ENCODE measurements around the gene OR51B6.
"Not testable (repeated sequence)": the region's sequence is repeated elsewhere in the genome, so short reads cannot be mapped to it uniquely, and the experiment has no call there.

The OR51B6 gene, protein sequence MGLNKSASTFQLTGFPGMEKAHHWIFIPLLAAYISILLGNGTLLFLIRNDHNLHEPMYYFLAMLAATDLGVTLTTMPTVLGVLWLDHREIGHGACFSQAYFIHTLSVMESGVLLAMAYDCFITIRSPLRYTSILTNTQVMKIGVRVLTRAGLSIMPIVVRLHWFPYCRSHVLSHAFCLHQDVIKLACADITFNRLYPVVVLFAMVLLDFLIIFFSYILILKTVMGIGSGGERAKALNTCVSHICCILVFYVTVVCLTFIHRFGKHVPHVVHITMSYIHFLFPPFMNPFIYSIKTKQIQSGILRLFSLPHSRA

DNA sequence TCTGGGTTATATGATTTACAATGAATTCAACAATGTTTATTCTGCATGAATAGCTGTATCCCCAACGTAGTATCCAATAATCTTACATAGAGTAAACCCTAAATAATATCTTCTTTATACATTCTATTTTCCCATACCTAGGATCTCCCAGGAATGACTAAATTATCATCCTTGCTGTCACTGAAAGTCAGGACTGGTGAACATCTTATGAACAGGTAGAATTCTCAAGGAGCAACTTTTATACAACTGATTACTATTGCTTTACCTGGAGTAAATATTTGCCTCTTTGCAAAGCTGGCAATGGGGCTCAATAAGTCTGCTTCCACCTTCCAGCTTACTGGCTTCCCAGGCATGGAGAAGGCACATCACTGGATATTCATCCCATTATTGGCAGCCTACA lies at the start of gene OR51B6:
OR51B6 (plus strand) TSS at position 301 of the 400 bp plus-strand sequence; CDS start at position 301, 0 bp downstream.
- no peak for DNase-seq (ENCODE audit: insufficient read length, low spot score)
- no peak for FAIRE-seq

DNA sequence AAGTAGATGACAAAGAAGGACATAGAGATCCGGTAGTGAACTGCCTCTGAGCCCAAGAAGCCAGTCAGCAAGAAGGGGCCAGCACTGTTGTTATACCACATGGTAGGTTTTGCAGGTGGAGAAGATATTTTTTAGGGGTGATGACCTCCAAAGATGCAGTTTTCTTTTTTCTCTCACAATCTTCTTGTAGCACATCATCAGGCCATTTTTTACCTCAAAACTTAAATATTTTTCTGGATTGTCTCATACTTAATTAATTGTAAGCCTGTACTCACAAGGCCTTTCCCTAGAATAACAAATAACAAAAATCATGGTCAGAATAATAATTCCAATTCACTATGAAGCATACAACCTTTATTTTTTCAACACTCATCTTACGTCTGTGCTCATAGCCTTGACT lies 49.5 kb upstream of the OR51B6 start, which contains the start of gene OR51B4:
OR51B4 (minus strand) TSS at position 101 of the 400 bp plus-strand sequence; CDS start at position 101, 0 bp downstream.
- FAIRE-seq (no peak), DNase-seq (ENCODE audit: insufficient read length, low spot score) (no peak)

DNA sequence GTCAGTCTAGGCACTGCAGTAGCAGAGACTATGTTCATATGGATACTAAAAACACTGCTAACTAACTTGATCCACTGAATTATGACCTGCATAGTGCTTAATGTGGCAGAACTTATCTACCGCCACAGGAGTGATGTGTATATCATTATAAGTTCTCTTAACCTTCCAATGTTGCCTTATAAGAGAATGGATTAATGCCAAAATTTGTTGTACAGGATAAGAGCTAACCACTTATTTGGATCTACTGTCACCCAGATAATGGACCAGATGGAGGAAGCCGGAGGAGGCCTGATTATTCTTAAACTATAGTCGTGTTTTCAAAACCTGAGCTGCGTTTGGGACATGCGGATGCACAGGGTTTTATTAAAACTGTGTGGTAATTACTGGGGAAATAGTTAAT lies 47.7 kb upstream of the OR51B6 start:
- DNase-seq (ENCODE audit: insufficient read length, low spot score) (no peak), FAIRE-seq (no peak)

DNA sequence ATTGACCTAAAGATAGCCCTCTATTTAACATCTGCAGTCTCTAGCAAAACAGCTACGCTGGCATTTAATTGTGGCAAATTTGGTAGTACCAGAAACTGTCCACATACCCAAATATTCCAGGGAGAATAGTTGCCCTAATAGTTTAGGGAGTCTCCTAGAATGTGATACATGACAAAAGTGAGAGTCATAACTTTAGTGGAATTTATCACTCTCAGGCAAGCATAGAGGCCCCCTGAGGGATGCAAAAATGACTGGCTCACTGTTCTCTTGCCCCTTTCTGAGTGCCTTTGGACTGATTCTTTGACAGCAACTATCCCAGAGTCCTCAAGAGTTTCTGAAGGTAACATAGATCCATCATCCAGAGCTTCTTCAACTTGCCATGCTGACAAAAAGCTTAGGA lies 47.3 kb upstream of the OR51B6 start:
- FAIRE-seq (no peak), DNase-seq (ENCODE audit: insufficient read length, low spot score) (no peak)

DNA sequence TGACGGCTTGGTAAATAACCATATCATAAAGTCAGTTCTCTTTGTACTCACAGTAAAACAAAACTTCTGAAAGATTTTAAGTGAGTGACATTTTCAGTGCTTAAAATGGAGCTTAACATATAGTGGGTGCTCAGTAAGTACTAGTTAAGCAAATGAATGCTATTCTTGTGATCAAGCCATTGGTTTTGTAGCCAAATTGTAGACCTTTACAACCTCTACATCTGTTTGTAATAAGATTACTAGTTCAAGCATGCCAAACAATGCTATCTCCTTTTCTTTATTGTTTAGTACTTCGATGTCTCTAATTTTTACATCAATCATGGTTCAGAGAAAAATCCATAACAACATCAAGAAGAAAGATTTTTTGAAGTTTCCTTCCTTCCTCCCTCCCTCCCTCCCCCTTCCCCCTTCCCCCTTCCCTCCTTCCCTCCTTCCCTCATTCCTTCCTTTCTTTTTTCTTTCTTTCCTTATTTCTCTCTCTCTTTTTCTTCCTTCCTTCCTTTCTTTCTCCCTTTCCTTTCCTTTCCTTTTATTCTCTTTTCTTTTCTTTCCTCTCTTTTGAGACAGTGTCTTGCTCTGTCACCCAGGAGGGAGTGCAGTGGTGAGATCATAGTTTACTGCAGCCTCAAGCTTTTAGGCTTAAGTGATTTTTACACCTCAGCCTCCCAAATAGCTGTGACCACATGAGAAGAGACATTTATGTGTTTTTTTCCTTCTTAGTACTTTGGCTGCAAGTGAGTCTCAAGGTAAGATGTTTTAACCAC lies 43.9 kb upstream of the OR51B6 start:
- FAIRE-seq (no peak), DNase-seq (ENCODE audit: insufficient read length, low spot score) (no peak)

DNA sequence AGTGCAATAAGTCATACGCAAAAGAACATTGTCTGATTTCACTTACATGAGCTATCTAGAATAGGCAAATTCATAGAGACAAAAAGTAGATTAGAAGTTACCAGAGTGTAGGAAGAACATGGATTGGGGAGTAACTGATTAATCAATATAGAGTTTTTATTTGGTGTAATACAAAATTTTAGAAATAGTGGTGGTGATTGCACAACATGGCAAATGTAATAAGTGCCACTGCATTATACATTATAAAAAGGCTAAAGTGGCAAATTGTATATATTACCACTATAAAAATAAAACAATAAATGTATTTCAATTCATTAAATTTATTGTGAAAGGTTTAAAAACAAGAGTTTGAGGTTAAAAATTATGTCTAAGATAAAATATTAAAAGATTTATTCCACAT lies 40.9 kb upstream of the OR51B6 start:
- FAIRE-seq (no peak), DNase-seq (ENCODE audit: insufficient read length, low spot score) (no peak)

DNA sequence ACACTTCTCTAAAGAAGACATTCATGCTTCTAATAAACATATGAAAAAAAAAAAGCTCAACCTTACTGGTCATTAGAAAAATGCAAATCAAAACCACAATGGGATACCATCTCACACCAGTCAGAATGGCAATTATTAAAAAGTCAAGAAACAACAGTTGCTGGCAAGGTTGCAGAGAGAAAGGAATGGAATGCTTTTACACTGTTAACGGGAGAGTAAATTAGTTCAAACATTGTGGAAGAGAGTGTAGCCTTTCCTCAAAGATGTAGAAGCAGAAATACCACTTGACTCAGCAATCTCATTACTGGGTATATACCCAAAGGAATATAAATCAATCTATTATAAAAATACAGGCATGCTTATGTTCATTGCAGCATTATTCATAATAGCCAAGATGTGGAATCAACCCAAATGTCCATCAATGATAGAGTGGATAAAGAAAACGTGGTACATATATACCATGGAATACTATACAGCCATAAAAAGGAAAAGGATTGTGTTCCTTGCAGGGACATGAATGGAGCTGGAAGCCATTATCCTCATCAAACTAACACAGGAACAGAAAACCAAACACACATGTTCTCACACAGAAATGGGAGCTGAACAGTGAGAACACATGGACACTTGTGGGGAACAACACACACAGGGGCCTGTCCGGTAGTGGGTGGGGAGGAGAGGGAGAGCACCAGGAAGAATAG lies 37.8 kb upstream of the OR51B6 start:
- not testable (repeated sequence) for DNase-seq (ENCODE audit: insufficient read length, low spot score); FAIRE-seq

DNA sequence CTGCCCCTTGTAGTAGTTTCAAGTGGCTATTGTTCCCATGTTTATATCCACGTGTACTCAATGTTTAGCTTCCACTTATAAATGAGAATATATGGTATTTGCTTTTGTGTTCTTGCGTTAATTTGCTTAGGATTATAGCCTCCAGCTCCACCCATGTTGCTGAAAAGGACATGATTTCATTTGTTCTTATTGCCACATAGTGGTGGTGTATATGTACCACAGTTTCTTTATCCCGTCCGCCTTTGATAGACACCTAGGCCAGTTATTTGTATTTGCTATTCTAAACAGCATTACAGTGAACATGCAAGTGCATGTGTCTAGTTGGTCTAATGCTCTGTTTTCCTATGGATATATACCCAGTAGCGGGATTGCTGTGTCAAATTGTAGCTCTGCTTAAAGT lies 34.0 kb upstream of the OR51B6 start:
- DNase-seq (ENCODE audit: insufficient read length, low spot score) (no peak), FAIRE-seq (no peak)

DNA sequence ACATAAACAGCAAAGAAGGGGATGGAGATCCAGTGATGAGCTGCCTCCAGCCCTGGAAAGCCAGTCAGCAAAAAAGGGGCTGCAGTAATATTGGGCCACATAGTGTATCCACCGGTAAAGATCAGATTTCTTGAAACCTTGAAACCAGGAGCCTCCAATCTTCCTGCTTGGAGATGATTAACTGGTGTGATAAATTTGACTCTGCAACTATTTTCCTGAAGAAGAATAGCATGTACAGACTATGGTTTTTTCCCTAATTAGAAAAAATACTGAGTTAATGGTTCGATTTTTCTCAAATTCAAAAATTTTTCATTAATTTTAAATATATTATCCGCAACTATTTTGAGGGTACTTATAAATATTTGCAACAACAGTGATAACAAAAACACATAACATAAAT lies 27.1 kb upstream of the OR51B6 start, which contains the start of gene OR51B2:
OR51B2 (minus strand) TSS at position 101 of the 400 bp plus-strand sequence; CDS start at position 101, 0 bp downstream.
- FAIRE-seq (no peak), DNase-seq (ENCODE audit: insufficient read length, low spot score) (no peak)

DNA sequence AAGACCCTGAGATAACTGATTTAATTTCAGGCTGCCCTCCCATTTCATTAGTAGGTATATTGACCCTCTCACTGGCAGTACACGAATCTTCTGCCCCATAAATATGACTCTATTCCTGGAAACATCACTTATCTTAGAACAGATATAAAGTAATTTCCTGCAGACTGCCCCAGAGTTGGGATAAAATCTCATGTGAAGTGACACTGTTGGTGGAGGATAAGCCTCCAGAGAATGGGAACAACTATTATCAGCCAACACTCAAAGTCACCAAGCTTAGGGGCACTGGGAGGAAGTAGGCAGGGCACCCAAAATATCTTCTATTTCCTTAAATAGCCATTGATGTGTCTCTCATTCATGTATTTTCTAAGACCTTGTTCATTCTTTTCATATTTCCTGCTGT lies 16.1 kb upstream of the OR51B6 start:
- no peak for FAIRE-seq
- no peak for DNase-seq (ENCODE audit: insufficient read length, low spot score)

DNA sequence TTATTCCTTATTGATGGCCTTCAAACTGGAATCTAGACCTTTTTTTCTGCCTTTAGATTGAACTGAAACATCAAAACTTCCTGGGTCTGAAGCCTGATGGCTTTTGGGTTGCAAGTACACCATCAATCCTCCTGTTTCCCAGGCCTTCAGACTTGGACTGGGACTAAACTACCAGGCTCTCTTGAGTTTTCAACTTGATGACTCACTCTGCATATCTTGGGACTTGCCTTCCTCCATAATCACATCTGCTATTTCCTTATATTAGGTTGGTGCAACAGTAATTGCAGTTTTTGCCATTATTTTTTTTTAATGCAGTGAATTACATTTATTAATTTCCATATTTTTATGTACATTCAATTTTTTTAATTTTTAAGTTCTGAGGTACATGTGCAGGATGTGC lies 15.0 kb upstream of the OR51B6 start:
- FAIRE-seq = no peak
- no peak for DNase-seq (ENCODE audit: insufficient read length, low spot score)

DNA sequence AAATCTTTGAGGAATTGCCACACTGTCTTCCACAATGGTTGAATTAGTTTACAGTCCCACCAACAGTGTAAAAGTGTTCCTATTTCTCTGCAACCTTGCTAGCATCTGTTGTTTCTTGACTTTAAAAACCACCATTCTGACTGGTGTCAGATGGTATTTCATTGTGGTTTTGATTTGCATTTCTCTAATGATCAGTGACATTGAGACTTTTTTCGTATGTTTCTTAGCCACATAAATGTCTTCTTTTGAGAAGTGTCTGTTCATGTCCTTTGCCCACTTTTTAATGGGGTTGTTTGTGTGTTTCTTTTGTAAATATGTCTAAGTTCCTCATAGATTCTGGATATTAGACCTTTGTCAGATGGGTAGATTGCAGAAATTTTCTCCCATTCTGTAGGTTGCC lies 14.1 kb upstream of the OR51B6 start:
- not testable (repeated sequence) for DNase-seq (ENCODE audit: insufficient read length, low spot score); FAIRE-seq

DNA sequence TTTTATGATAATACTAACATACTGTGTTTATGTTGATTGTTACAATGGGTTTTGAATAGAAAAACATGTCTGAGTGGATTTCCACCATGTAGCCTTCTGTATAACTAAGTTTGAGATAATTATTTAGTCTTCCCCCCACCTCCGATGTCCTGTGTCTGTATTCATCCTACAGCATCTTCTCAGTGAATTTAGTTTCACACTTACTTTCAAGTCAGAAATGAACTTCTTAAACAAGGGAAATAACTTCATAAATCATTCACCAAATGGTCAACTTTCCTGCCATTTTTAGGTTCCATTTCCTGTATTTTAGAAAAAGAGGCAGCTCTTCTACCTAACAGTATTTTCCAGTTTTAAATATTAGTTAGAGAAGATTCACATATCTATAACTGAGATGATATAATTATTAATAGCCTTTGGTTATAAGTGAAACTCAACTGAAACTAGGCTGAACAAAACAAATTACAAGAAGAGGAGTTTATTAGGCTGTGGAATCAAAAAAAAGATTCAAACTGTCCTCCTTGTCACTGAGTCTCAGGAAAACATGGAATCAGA lies 11.5 kb upstream of the OR51B6 start:
- DNase-seq (ENCODE audit: insufficient read length, low spot score) = peak; percentile 2
- FAIRE-seq = peak; percentile 73

DNA sequence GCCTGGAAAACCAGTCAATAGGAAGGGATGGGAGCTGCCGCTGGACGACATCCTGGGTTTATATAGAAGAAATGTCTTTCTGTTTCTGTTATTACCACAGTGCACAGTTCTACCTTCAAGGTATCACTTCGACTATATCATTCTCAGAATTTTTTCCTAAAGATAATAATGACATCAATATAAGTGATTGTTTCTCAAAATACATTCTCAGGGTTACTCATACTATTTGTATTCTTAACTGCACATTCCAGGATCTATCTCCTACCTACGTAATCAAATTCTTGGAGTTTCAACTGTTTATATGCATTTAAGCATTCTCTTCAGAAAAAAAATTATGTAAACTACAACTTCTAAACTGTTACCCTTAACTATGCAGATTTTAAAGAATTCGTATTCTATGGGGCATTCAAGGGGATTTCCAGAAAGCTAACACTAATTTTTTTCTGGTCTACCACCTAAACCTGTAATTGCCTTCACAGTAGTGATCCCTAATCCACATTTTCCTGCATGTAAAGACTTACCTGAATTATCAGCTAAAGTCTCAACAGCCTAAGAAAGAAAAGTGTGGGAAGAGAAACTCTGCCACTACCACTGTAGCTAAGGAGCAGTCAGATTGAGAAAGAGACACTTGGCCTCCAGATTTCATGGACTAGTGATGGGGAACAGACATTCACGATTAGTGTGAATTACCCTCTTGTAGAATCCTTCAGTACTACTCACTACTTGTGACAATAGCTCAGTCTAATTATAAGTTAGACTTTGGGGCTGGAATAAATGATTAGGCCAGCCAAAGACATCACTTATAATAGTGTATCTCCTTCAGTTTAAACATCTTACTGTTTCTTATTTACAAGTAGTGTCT lies 7.6 kb upstream of the OR51B6 start, which contains the start of gene OR51B5:
OR51B5 (minus strand) TSS at position 51 of the 862 bp plus-strand sequence; CDS start at position 51, 0 bp downstream.
- FAIRE-seq (peak; percentile 18), DNase-seq (ENCODE audit: insufficient read length, low spot score) (no peak)

DNA sequence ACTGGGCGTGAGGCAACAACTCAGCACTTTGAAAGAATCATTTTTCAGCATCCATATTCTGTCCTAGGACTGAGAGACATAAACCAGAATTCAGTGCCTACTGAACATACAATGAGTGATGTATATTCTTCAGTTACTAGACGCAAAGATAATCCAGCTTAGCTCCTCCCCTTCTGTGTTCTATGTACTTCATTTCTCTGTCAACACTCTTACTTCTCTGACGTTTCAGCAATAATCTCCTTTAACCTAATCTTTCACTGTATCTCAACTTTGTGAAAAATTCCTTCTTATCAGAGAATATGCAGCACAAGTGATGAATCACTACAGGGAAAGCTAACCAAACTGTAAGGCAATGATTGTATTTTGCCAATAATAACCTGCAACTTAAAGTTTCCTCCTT lies 5.5 kb upstream of the OR51B6 start:
- FAIRE-seq = no peak
- DNase-seq (ENCODE audit: insufficient read length, low spot score) = no peak

DNA sequence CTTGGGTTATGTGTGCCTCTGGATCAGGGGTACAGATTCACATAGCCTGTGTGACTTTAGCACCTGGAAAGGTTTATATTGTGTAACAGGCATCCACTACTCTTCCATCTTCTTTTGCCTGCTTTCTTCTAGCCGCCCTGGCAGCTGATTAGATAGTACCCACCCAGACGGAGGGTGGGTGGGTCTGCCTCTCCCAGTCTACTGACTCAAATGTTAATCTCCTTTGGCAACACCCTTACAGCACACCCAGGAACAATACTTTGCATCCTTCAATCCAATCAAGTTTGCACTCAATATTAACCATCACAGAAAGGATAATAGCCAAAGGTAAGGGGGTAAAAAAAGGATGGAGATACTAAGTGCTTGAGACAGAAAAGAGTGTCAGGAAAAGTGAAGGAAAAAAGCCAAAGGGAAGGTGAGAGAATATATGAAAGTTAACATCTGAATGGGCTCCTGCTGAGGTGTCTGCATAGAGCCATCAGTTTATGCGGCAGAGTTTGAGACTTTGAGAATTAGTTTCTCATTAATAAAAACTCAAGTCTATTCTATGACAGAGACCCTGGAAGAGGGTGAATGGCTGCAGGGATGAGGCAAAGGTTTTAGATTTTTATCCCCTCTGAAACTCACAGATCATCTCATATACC lies 2.6 kb upstream of the OR51B6 start:
- FAIRE-seq (no peak), DNase-seq (ENCODE audit: insufficient read length, low spot score) (no peak)

DNA sequence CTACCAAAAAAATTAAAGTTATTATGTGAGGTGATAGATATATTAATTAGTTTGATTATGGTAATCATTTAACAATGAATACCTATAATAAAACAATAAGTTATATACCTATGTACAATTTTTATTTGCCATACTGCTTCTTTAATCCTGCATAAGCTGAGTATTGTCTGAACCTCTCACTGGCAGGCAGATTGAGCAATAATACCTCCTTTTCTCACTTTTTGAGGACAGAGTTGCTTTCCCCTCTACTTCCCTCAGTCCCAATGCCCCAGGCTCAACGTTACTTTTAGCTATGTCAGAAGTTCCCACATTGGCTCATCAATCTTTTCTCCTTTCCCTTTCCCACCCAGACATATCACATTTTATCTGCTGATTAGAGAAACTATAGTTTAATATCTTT lies 1.8 kb upstream of the OR51B6 start:
- FAIRE-seq = no peak
- DNase-seq (ENCODE audit: insufficient read length, low spot score) = no peak

DNA sequence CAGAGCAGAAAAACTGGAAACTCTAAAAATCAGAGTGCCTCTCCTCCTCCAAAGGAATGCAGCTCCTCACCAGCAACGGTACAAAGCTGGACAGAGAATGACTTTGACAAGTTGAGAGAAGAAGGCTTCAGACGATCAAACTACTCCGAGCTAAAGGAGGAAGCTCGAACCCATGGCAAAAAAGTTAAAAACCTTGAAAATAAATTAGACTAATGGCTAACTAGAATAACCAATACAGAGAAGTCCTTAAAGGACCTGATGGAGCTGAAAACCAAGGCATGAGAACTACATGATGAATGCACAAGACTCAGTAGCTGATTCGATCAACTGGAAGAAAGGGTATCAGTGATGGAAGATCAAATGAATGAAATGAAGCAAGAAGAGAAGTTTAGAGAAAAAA lies 4.7 kb downstream of the OR51B6 start:
- FAIRE-seq; DNase-seq (ENCODE audit: insufficient read length, low spot score): not testable (repeated sequence)

DNA sequence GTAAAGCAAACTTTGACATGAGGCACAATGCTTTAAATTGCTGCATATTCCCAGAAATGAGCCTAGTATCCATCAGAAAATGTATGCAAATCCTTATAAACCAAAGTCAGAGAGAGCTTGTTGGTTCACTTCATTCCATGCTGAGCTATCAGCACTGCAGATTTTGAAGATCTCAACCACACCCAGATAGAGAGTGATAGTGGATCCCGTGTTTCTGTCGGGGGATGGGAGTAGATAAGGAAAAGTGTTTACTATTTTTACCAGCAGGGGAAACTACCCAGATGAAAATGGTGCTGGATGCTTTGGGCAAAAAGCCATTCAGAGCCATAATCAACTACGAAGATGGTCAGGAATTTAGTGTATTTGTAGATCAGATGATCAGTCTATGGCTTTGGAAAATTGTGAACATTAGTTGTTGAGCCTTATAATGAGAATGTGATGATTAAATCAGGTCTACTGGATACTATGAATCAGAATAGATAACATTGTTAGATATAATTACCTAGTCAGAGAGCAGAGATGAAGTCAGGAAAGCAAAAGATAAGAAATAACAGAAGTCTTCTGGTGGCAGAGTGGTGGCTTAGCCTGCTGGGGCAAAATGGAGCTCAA lies 10.8 kb downstream of the OR51B6 start:
- DNase-seq (ENCODE audit: insufficient read length, low spot score) = no peak
- no peak for FAIRE-seq

Data from GM19239 (cell line).